ENCODE results near the gene TCHP.
A peak's percentile ranks its signal among the peaks of the same experiment; 100 is the strongest.

The TCHP gene

GRCh38 chr12:109931143-109931542, 31.1 kb downstream of the TCHP start:
- peaks cover 3% of the 10 kb centered on the region for H3K4me1 Mint-ChIP-seq
- H3K36me3 Mint-ChIP-seq, result peaks cover 5% of the 10 kb centered on the region
- H3K9me3 Mint-ChIP-seq, result no peaks in the 10 kb centered on the region
- no peak overlapping the region for H3K27ac Mint-ChIP-seq
- no peak overlapping the region for H3K4me3 Mint-ChIP-seq
- no peaks in the 10 kb centered on the region for H3K27me3 Mint-ChIP-seq

GRCh38 chr12:109932878-109933503, 32.9 kb downstream of the TCHP start:
- Mint-ChIP-seq H3K27ac (no peak overlapping the region), H3K4me1 (no peaks in the 10 kb centered on the region), H3K4me3 (no peak overlapping the region), H3K27me3 (no peaks in the 10 kb centered on the region), H3K36me3 (peaks cover 2% of the 10 kb centered on the region), H3K9me3 (no peaks in the 10 kb centered on the region)

GRCh38 chr12:109934026-109934425, 34.0 kb downstream of the TCHP start:
- Mint-ChIP-seq H3K4me1 (no peaks in the 10 kb centered on the region), H3K4me3 (no peak overlapping the region), H3K27me3 (no peaks in the 10 kb centered on the region), H3K27ac (peak overlapping the region; percentile 35), H3K9me3 (no peaks in the 10 kb centered on the region), H3K36me3 (peaks cover 5% of the 10 kb centered on the region)

GRCh38 chr12:109937371-109937770, 37.3 kb downstream of the TCHP start:
- Mint-ChIP-seq H3K27me3 (no peaks in the 10 kb centered on the region), H3K27ac (no peak overlapping the region), H3K4me1 (no peaks in the 10 kb centered on the region), H3K9me3 (no peaks in the 10 kb centered on the region), H3K4me3 (no peak overlapping the region), H3K36me3 (peaks cover 5% of the 10 kb centered on the region)

- no peaks in the 10 kb centered on the region for H3K4me1 Mint-ChIP-seq
- H3K36me3 Mint-ChIP-seq, result peaks cover 5% of the 10 kb centered on the region
- no peak overlapping the region for H3K4me3 Mint-ChIP-seq
- no peaks in the 10 kb centered on the region for H3K9me3 Mint-ChIP-seq
- no peak overlapping the region for H3K27ac Mint-ChIP-seq
- H3K27me3 Mint-ChIP-seq, result no peaks in the 10 kb centered on the region
Measured at GRCh38 chr12:109938947-109939346, 38.9 kb downstream of the TCHP start.

- no peak overlapping the region for H3K4me3 Mint-ChIP-seq
- H3K36me3 Mint-ChIP-seq, result peaks cover 5% of the 10 kb centered on the region
- no peaks in the 10 kb centered on the region for H3K4me1 Mint-ChIP-seq
- no peak overlapping the region for H3K27ac Mint-ChIP-seq
- no peaks in the 10 kb centered on the region for H3K9me3 Mint-ChIP-seq
- no peaks in the 10 kb centered on the region for H3K27me3 Mint-ChIP-seq
Measured at GRCh38 chr12:109939504-109939903, 39.4 kb downstream of the TCHP start.

GRCh38 chr12:109940339-109940923, 40.4 kb downstream of the TCHP start:
- H3K4me1 Mint-ChIP-seq, result no peaks in the 10 kb centered on the region
- H3K27me3 Mint-ChIP-seq, result no peaks in the 10 kb centered on the region
- peaks cover 5% of the 10 kb centered on the region for H3K36me3 Mint-ChIP-seq
- no peaks in the 10 kb centered on the region for H3K9me3 Mint-ChIP-seq
- H3K4me3 Mint-ChIP-seq, result no peak overlapping the region
- no peak overlapping the region for H3K27ac Mint-ChIP-seq

- Mint-ChIP-seq H3K27ac (no peak overlapping the region), H3K9me3 (no peaks in the 10 kb centered on the region), H3K4me3 (no peak overlapping the region), H3K4me1 (peaks cover 25% of the 10 kb centered on the region), H3K27me3 (no peaks in the 10 kb centered on the region), H3K36me3 (peaks cover 6% of the 10 kb centered on the region)
Measured at GRCh38 chr12:109943811-109944210, 43.7 kb downstream of the TCHP start.

GRCh38 chr12:109944561-109945359, 44.7 kb downstream of the TCHP start:
- Mint-ChIP-seq H3K27ac (no peak overlapping the region), H3K36me3 (peaks cover 6% of the 10 kb centered on the region), H3K27me3 (no peaks in the 10 kb centered on the region), H3K4me3 (no peak overlapping the region), H3K9me3 (no peaks in the 10 kb centered on the region), H3K4me1 (peaks cover 25% of the 10 kb centered on the region)

- peak overlapping the region; percentile 30 for H3K4me3 Mint-ChIP-seq
- no peaks in the 10 kb centered on the region for H3K9me3 Mint-ChIP-seq
- H3K27ac Mint-ChIP-seq, result peak overlapping the region; percentile 87
- H3K36me3 Mint-ChIP-seq, result peaks cover 6% of the 10 kb centered on the region
- H3K27me3 Mint-ChIP-seq, result no peaks in the 10 kb centered on the region
- peaks cover 25% of the 10 kb centered on the region for H3K4me1 Mint-ChIP-seq
Measured at GRCh38 chr12:109946505-109946904, 46.4 kb downstream of the TCHP start.

GRCh38 chr12:109946913-109947312, 46.8 kb downstream of the TCHP start:
- H3K36me3 Mint-ChIP-seq, result peaks cover 6% of the 10 kb centered on the region
- H3K9me3 Mint-ChIP-seq, result no peaks in the 10 kb centered on the region
- H3K4me3 Mint-ChIP-seq, result peak overlapping the region; percentile 30
- H3K27ac Mint-ChIP-seq, result peak overlapping the region; percentile 87
- peaks cover 25% of the 10 kb centered on the region for H3K4me1 Mint-ChIP-seq
- H3K27me3 Mint-ChIP-seq, result no peaks in the 10 kb centered on the region

GRCh38 chr12:109947521-109947920, 47.4 kb downstream of the TCHP start:
- H3K4me1 Mint-ChIP-seq, result peaks cover 25% of the 10 kb centered on the region
- peak overlapping the region; percentile 15 for H3K4me3 Mint-ChIP-seq
- H3K36me3 Mint-ChIP-seq, result peaks cover 11% of the 10 kb centered on the region
- no peaks in the 10 kb centered on the region for H3K27me3 Mint-ChIP-seq
- H3K9me3 Mint-ChIP-seq, result no peaks in the 10 kb centered on the region
- H3K27ac Mint-ChIP-seq, result peak overlapping the region; percentile 87

- Mint-ChIP-seq H3K4me3 (peak overlapping the region; percentile 23), H3K27me3 (no peaks in the 10 kb centered on the region), H3K27ac (peak overlapping the region; percentile 35), H3K36me3 (peaks cover 12% of the 10 kb centered on the region), H3K4me1 (peaks cover 25% of the 10 kb centered on the region), H3K9me3 (no peaks in the 10 kb centered on the region)
Measured at GRCh38 chr12:109948368-109948767, 48.3 kb downstream of the TCHP start.

GRCh38 chr12:109949089-109949488, 49.0 kb downstream of the TCHP start:
- Mint-ChIP-seq H3K27ac (peak overlapping the region; percentile 51), H3K4me1 (peaks cover 25% of the 10 kb centered on the region), H3K36me3 (peaks cover 12% of the 10 kb centered on the region), H3K27me3 (no peaks in the 10 kb centered on the region), H3K9me3 (no peaks in the 10 kb centered on the region), H3K4me3 (no peak overlapping the region)

GRCh38 chr12:109950625-109951024, 50.6 kb downstream of the TCHP start:
- Mint-ChIP-seq H3K36me3 (peaks cover 12% of the 10 kb centered on the region), H3K27ac (peak overlapping the region; percentile 46), H3K9me3 (no peaks in the 10 kb centered on the region), H3K4me3 (no peak overlapping the region), H3K4me1 (peaks cover 25% of the 10 kb centered on the region), H3K27me3 (no peaks in the 10 kb centered on the region)

GRCh38 chr12:109951136-109951535, 51.1 kb downstream of the TCHP start:
- Mint-ChIP-seq H3K27me3 (no peaks in the 10 kb centered on the region), H3K4me3 (no peak overlapping the region), H3K4me1 (peaks cover 25% of the 10 kb centered on the region), H3K9me3 (no peaks in the 10 kb centered on the region), H3K27ac (no peak overlapping the region), H3K36me3 (peaks cover 12% of the 10 kb centered on the region)

Data from activated naive CD4-positive, alpha-beta T cell treated with anti-CD3 and anti-CD28 coated beads, Interleukin-2, amount 50 U/mL, for 24 hours (primary cell).